MM.1S (cell line): ENCODE results near the gene WNT8A.

ENCODE experiments used
- DNase-seq: peaks from one replicate; pipeline ENCODE4 v3.0.0-alpha.2; 2015
- H2AFZ ChIP-seq: fragments of 300-600 bp; sonication (generic); 2 replicates; pipeline ENCODE4 v1.6.0; 2016; ENCODE audit warnings: antibody characterized with exemption, low read length
- H3F3A ChIP-seq: fragments of 300-600 bp; sonication (generic); 2 replicates; pipeline ENCODE4 v1.6.1; 2016; ENCODE audit warnings: mild to moderate bottlenecking, antibody characterized with exemption, low read length, moderate library complexity, mixed read lengths; ENCODE audit not compliant: insufficient read depth
- H3K27ac ChIP-seq: fragments of 300-600 bp; sonication (generic); 2 replicates; pipeline ENCODE4 v1.5.1; 2016; ENCODE audit warnings: mild to moderate bottlenecking, low read length
- H3K27me3 ChIP-seq: fragments of 300-600 bp; sonication (generic); replicated peaks from 2 replicates; pipeline ENCODE4 v1.6.0; 2016; ENCODE audit warnings: low read length; ENCODE audit not compliant: insufficient read depth
- H3K36me3 ChIP-seq: fragments of 300-600 bp; sonication (generic); replicated peaks from 2 replicates; pipeline ENCODE4 v1.6.1; 2016; ENCODE audit warnings: mild to moderate bottlenecking, low read length, mixed read lengths; ENCODE audit not compliant: insufficient read depth
- H3K4me1 ChIP-seq: fragments of 300-600 bp; sonication (generic); 2 replicates; pipeline ENCODE4 v1.6.1; 2016; ENCODE audit warnings: low read length, mixed read lengths
- H3K4me2 ChIP-seq: fragments of 300-600 bp; sonication (generic); 2 replicates; pipeline ENCODE4 v1.6.0; 2016; ENCODE audit warnings: low read depth, low read length
- H3K4me3 ChIP-seq: fragments of 300-600 bp; sonication (generic); 2 replicates; pipeline ENCODE4 v1.5.1; 2016; ENCODE audit warnings: low read length, mixed read lengths
- H3K79me2 ChIP-seq: fragments of 300-600 bp; sonication (generic); 2 replicates; pipeline ENCODE4 v1.6.1; 2016; ENCODE audit warnings: mixed run types, low read length, mixed read lengths
- H3K9ac ChIP-seq: fragments of 300-600 bp; sonication (generic); 2 replicates; pipeline ENCODE4 v1.6.1; 2016; ENCODE audit warnings: low read length, mixed read lengths
- H3K9me2 ChIP-seq: fragments of 300-600 bp; sonication (generic); replicated peaks from 2 replicates; pipeline ENCODE4 v1.6.1; 2016; ENCODE audit warnings: mild to moderate bottlenecking, low read length, mixed read lengths; ENCODE audit not compliant: insufficient read depth
- H3K9me3 ChIP-seq: fragments of 300-600 bp; sonication (generic); replicated peaks from 2 replicates; pipeline ENCODE4 v1.6.1; 2016; ENCODE audit warnings: mild to moderate bottlenecking, low read length, mixed read lengths; ENCODE audit not compliant: insufficient read depth
- H4K20me1 ChIP-seq: fragments of 300-600 bp; sonication (generic); 2 replicates; pipeline ENCODE4 v1.6.1; 2016; ENCODE audit warnings: mild to moderate bottlenecking, low read length, moderate library complexity, mixed read lengths; ENCODE audit not compliant: insufficient read depth
- CTCF ChIP-seq: fragments of 300-600 bp; sonication (generic); IDR thresholded peaks from 2 replicates; pipeline ENCODE4 v1.5.1; 2016; ENCODE audit warnings: antibody characterized with exemption, low read length, mixed read lengths
- EZH2 ChIP-seq: fragments of 300-600 bp; sonication (generic); optimal IDR thresholded peaks from 2 replicates; pipeline ENCODE3; 2017; ENCODE audit warnings: low read depth, mild to moderate bottlenecking, antibody characterized with exemption, low read length, mixed read lengths
- EZH2phosphoT487 ChIP-seq: fragments of 300-600 bp; sonication (generic); IDR thresholded peaks from 2 replicates; pipeline ENCODE4 v1.6.1; 2018; ENCODE audit warnings: antibody characterized with exemption, low read length

Gene WNT8A

GRCh38 chr5:138111937-138112336, 28.1 kb downstream of the WNT8A start:
- no peaks in the 10 kb centered on the region for H3F3A ChIP-seq

GRCh38 chr5:138115254-138115653, 31.4 kb downstream of the WNT8A start:
- H3K36me3 ChIP-seq: no peaks in the 10 kb centered on the region
- H3K9me3 ChIP-seq: no peaks in the 10 kb centered on the region
- H3K9ac ChIP-seq: no peak overlapping the region
- no peak overlapping the region for H3K4me2 ChIP-seq
- H3K4me1 ChIP-seq: no peaks in the 10 kb centered on the region
- no peaks in the 10 kb centered on the region for H3K27me3 ChIP-seq
- no peak for DNase-seq
- H3F3A ChIP-seq: no peaks in the 10 kb centered on the region
- no peaks in the 10 kb centered on the region for H3K9me2 ChIP-seq
- no peaks in the 10 kb centered on the region for H3K79me2 ChIP-seq
- H4K20me1 ChIP-seq: no peaks in the 10 kb centered on the region
- TF ChIP-seq CTCF (no peak), EZH2phosphoT487 (no peak), EZH2 (no peak)
- no peak overlapping the region for H2AFZ ChIP-seq
- no peak overlapping the region for H3K27ac ChIP-seq
- no peak overlapping the region for H3K4me3 ChIP-seq

More at GRCh38 chr5:138111937-138112336, 28.1 kb downstream of the WNT8A start:
- no peak for TF ChIP-seq EZH2phosphoT487
- TF ChIP-seq EZH2: no peak
- no peak for TF ChIP-seq CTCF
- Histone ChIP-seq H4K20me1 (no peaks in the 10 kb centered on the region), H3K27me3 (no peaks in the 10 kb centered on the region), H3K4me1 (no peaks in the 10 kb centered on the region), H3K27ac (no peak overlapping the region), H3K9ac (no peak overlapping the region), H3K36me3 (no peaks in the 10 kb centered on the region), H2AFZ (no peak overlapping the region), H3K4me2 (no peak overlapping the region), H3K9me3 (no peaks in the 10 kb centered on the region), H3K79me2 (no peaks in the 10 kb centered on the region), H3K4me3 (no peak overlapping the region), H3K9me2 (no peaks in the 10 kb centered on the region)
- no peak for DNase-seq

GRCh38 chr5:138128334-138128733, 44.5 kb downstream of the WNT8A start:
- no peak for DNase-seq
- Histone ChIP-seq H3K27ac (no peak overlapping the region), H3K4me2 (no peak overlapping the region)

More at GRCh38 chr5:138128334-138128733, 44.5 kb downstream of the WNT8A start:
- no peak overlapping the region for H2AFZ ChIP-seq
- H3K27me3 ChIP-seq: no peaks in the 10 kb centered on the region
- TF ChIP-seq EZH2 (no peak), EZH2phosphoT487 (no peak), CTCF (no peak)
- no peaks in the 10 kb centered on the region for H4K20me1 ChIP-seq
- no peaks in the 10 kb centered on the region for H3K9me3 ChIP-seq
- no peaks in the 10 kb centered on the region for H3K9me2 ChIP-seq
- H3K9ac ChIP-seq: no peak overlapping the region
- 0 out of 2 replicates have a peak, but pooled peaks cover 2% of the 10 kb centered on the region for H3K4me1 ChIP-seq
- no peaks in the 10 kb centered on the region for H3K36me3 ChIP-seq
- no peaks in the 10 kb centered on the region for H3K79me2 ChIP-seq
- H3K4me3 ChIP-seq: no peak overlapping the region
- no peaks in the 10 kb centered on the region for H3F3A ChIP-seq
